Left ventricle myocardium superior (tissue), 1 donor: Measurements from ENCODE around the gene MUC5AC. TPM values are rescaled to one million over a fixed set of nuclear protein-coding genes. Genes with fewer than 3 reads are reported as not detected.
"Not testable (repeated sequence)": the region's sequence is repeated elsewhere in the genome, so short reads cannot be mapped to it uniquely, and the experiment has no call there.

ENCODE experiments used
- ATAC-seq: fragments of 200-7000 bp; cut with Tn5 transposase; one replicate; pipeline ENCODE4 v1.9.1; 2020; ENCODE audit warnings: mild to moderate bottlenecking, moderate library complexity
- DNase-seq: peaks from one replicate; pipeline ENCODE4 v3.0.0-alpha.2; 2020
- intact Hi-C: fragments of 100-400 bp; cut with micrococcal nuclease; formaldehyde crosslinking; loops from one replicate; pipeline ENCODE4 v1.11.0; 2022
- total RNA-seq: library from RNA; stranded (reverse); fragmentation: NEBNext Ultra II Directional; extraction: Animal tissue kit (Norgen Biotek cat#: 25700); gene quantifications from one replicate; pipeline ENCODE4 v1.2.1, GENCODE V29; 2021
- donor health status: DM: no; HTN: yes; CAD: no; lungs with severe emphysema.

MUC5AC gene
- total RNA-seq, 1 donor from 2014 or later = not detected

- DNase-seq = peak; percentile 28
- intact Hi-C loops = no loop called here
- no peak for ATAC-seq
Measured at GRCh38 chr11:1237128-1237580, 79.4 kb downstream of the MUC5AC start.

DNA sequence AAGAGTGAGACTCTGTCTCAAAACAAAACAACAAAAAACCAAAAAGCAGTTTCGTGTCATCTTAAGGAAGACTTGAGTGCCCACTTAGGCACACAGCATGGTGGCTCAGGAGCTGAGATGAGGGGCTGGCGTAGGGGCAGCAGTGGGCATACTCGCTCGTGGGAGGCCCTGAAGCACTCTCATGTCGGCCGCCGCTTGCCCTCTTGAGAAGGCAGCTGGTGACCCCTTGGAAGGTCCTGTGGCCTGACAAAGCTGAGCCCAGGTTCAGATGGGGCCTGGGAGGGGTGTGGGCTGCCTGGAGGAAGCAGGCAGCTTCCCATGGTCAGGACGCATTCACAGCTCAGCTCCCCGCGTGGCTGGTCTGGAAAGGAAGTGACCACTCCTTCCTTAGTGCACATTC, 80.1 kb downstream of the MUC5AC start:
- intact Hi-C loops = no loop called here
- ATAC-seq (no peak), DNase-seq (peak; percentile 15)

DNA sequence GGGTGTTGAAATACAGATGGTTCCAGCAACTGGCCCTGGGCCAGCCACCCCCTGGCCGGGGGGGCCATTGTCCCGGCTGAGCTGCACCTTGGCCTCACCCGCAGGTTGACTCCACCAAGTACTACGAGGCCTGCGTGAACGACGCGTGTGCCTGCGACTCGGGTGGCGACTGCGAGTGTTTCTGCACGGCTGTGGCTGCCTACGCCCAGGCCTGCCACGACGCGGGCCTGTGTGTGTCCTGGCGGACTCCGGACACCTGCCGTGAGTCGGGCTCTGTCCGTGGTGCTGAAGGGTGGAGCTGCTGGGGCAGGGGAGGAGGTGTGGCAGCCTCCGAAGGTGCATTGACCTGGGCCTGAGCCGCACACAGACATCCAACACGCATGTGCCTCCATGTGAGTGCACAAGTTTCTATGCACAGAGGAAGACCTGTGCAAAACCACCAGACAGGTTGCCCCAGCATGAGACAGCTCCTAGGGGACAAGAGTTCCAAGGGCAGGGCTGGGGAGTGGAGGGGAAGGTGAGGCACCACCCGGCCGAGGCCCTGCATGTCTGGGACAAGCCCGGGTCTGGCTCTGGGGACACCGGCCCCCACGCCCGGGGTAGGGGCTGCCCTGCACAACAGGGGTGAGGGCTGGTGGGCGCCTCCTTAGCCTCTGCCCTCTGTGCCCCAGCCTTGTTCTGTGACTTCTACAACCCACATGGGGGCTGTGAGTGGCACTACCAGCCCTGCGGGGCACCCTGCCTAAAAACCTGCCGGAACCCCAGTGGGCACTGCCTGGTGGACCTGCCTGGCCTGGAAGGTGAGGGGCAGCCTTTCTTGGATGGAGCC, 81.2 kb downstream of the MUC5AC start:
- peak; percentile 62 for ATAC-seq
- intact Hi-C loops = no loop called here

GRCh38 chr11:1239596-1240205, 81.9 kb downstream of the MUC5AC start:
- intact Hi-C loops = no loop called here
- ATAC-seq = no peak
- no peak for DNase-seq

More for the DNA sequence above, 81.2 kb downstream of the MUC5AC start:
- DNase-seq = peak; percentile 68

DNA sequence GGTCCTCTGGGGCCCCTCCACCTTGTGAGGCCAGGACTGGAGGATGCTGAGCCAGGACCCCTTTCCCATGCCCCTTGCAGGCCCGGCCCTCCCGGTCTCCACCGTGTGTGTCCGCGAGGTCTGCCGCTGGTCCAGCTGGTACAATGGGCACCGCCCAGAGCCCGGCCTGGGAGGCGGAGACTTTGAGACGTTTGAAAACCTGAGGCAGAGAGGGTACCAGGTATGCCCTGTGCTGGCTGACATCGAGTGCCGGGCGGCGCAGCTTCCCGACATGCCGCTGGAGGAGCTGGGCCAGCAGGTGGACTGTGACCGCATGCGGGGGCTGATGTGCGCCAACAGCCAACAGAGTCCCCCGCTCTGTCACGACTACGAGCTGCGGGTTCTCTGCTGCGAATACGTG, 83.0 kb downstream of the MUC5AC start:
- DNase-seq = no peak
- intact Hi-C loops = no loop called here
- ATAC-seq = no peak

GRCh38 chr11:1241706-1242105, 84.0 kb downstream of the MUC5AC start:
- DNase-seq (no peak), ATAC-seq (no peak)
- intact Hi-C loops = no loop called here

DNA sequence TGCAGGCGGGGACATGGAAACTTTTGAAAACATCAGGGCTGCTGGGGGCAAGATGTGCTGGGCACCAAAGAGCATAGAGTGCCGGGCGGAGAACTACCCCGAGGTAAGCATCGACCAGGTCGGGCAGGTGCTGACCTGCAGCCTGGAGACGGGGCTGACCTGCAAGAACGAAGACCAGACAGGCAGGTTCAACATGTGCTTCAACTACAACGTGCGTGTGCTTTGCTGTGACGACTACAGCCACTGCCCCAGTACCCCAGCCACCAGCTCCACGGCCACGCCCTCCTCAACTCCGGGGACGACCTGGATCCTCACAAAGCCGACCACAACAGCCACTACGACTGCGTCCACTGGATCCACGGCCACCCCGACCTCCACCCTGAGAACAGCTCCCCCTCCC, 84.5 kb downstream of the MUC5AC start:
- intact Hi-C loops = no loop called here
- no peak for DNase-seq
- ATAC-seq = no peak

DNA sequence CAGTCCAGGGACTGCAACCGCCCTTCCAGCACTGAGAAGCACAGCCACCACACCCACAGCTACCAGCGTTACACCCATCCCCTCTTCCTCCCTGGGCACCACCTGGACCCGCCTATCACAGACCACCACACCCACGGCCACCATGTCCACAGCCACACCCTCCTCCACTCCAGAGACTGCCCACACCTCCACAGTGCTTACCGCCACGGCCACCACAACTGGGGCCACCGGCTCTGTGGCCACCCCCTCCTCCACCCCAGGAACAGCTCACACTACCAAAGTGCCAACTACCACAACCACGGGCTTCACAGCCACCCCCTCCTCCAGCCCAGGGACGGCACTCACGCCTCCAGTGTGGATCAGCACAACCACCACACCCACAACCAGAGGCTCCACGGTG, 85.0 kb downstream of the MUC5AC start:
- intact Hi-C loops, ATAC-seq: not testable (repeated sequence)

DNA sequence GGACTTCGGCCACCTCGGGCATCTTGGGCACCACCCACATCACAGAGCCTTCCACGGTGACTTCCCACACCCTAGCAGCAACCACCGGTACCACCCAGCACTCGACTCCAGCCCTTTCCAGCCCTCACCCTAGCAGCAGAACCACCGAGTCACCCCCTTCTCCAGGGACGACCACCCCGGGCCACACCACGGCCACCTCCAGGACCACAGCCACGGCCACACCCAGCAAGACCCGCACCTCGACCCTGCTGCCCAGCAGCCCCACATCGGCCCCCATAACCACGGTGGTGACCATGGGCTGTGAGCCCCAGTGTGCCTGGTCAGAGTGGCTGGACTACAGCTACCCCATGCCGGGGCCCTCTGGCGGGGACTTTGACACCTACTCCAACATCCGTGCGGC, 85.8 kb downstream of the MUC5AC start:
- ATAC-seq, intact Hi-C loops, DNase-seq: not testable (repeated sequence)

More for the DNA sequence above, 85.0 kb downstream of the MUC5AC start:
- DNase-seq = not testable (repeated sequence)

- DNase-seq, intact Hi-C loops, ATAC-seq: not testable (repeated sequence)
Measured at GRCh38 chr11:1244557-1244956, 86.8 kb downstream of the MUC5AC start.

GRCh38 chr11:1245717-1246116, 88.0 kb downstream of the MUC5AC start:
- DNase-seq, intact Hi-C loops, ATAC-seq: not testable (repeated sequence)

GRCh38 chr11:1246301-1246700, 88.5 kb downstream of the MUC5AC start:
- intact Hi-C loops, ATAC-seq, DNase-seq: not testable (repeated sequence)

GRCh38 chr11:1247026-1247425, 89.3 kb downstream of the MUC5AC start:
- DNase-seq, intact Hi-C loops, ATAC-seq: not testable (repeated sequence)

GRCh38 chr11:1248951-1249350, 91.2 kb downstream of the MUC5AC start:
- DNase-seq, intact Hi-C loops, ATAC-seq: not testable (repeated sequence)

DNA sequence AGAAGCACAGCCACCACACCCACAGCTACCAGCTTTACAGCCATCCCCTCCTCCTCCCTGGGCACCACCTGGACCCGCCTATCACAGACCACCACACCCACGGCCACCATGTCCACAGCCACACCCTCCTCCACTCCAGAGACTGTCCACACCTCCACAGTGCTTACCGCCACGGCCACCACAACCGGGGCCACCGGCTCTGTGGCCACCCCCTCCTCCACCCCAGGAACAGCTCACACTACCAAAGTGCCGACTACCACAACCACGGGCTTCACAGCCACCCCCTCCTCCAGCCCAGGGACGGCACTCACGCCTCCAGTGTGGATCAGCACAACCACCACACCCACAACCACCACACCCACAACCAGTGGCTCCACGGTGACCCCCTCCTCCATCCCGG, 92.7 kb downstream of the MUC5AC start:
- ATAC-seq, DNase-seq: not testable (repeated sequence)

More for the DNA sequence above, 92.7 kb downstream of the MUC5AC start:
- intact Hi-C loops = not testable (repeated sequence)

Other genes starting within 250 kb of the MUC5AC start
- gene CHID1, start 247.1 kb upstream of the MUC5AC start, total RNA-seq = 53.0 TPM
- gene AP2A2, start 232.1 kb upstream of the MUC5AC start, total RNA-seq = 42.6 TPM
- not detected for gene MUC6, start 121.2 kb upstream of the MUC5AC start, total RNA-seq
- not detected for gene MUC2, start 83.1 kb upstream of the MUC5AC start, total RNA-seq
- gene MUC5B, start 65.1 kb downstream of the MUC5AC start, total RNA-seq = not detected
- gene TOLLIP, start 151.7 kb downstream of the MUC5AC start, total RNA-seq = 50.2 TPM
- gene BRSK2, start 232.0 kb downstream of the MUC5AC start, total RNA-seq = 0.74 TPM